Fibroblast of lung (primary cell): Measurements from ENCODE around the gene TRMT61A.

Source experiments
- CTCF ChIP-seq, 2 donors: IDR thresholded peaks in 1 of 2; conservative IDR thresholded peaks in 1 of 2; 1 replicate in 1 of 2; 2 replicates in 1 of 2; pipeline ENCODE4 v1.5.1; 2011 to 2012; ENCODE audit warnings: low read length in 2 of 2, control low read depth in 1 of 2, inconsistent platforms in 1 of 2, low read depth in 1 of 2, mild to moderate bottlenecking in 1 of 2
- EZH2 ChIP-seq: IDR thresholded peaks from 2 replicates; pipeline ENCODE4 v1.5.1; 2012; ENCODE audit warnings: low read length, control low read depth, mild to moderate bottlenecking; ENCODE audit errors: missing control alignments

GRCh38 chr14:103485504-103485903 is 43.5 kb upstream of the TRMT61A start:
- no peak for TF ChIP-seq CTCF (conservative IDR thresholded peaks at IDR 0.05 in 1 of 2, IDR thresholded peaks at IDR 0.05 in 1 of 2; ENCODE audit: low read depth in 1 of 2, low read length in 2 of 2)
- no peak for TF ChIP-seq EZH2
